Kasumi-1 (cell line): ENCODE data around the gene HASPIN.

Experiments
- DNase-seq, 2 experiments: peaks; one replicate each; lab custom pipeline; 2025; lab: John Stamatoyannopoulos, UW

Gene HASPIN

DNA sequence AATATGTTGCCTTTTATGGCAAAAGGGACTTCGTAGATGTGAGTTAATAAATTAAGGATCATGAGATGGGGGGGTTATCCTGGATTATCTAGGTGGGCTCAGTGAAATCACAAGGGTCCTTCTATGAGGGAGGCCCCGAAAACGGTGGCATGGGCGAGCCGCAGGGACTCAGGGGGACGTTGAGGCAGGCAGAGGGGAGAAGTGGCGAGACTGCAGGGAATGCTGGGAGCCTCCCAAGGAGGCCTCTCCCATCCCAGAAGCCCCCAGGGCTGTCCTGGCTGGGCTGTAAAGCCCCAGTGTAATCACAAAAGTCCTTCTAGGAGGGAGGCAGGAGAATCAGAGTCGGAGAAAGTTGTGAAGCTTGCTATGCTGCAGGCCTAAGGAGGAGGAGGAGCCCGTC lies 42.3 kb downstream of the HASPIN start:
- no peak for DNase-seq

DNA sequence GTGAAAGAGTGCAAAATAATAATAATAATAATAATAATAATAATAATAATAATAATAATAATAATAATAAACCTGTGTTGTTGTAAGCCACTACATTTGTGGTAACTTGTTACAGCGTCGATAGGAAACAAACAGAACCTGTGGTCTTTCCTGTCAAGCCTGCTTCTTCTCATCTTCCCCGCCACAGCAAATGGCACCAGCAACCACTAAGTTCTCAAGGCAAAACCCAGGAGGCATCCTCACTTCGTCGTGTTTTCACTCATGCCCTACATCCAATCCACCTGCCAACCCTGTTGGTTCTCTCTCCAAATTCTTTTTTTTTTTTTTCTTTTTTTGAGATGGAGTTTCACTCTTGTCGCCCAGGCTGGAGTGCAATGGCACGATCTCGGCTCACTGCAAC lies 43.1 kb downstream of the HASPIN start:
- DNase-seq = no peak

DNA sequence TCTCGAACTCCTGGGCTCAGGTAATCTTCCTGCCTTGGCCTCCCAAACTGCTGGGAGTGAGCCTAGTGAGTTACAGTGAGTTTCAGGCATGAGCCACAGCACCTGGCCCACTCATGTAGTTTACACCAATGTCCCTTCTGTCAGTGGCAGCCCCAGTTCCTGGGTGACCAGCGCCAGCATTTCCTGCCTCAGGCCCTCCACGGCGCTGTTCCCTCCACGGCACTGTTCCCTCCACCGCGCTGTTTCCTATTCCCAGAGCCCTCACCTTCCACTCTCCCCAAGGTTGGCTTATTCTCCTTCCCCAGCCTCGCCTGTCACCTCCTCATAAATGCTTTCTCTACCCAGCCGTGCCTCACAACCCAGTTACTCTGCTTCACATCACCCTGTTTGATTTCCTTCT lies 44.6 kb downstream of the HASPIN start:
- no peak for DNase-seq

DNA sequence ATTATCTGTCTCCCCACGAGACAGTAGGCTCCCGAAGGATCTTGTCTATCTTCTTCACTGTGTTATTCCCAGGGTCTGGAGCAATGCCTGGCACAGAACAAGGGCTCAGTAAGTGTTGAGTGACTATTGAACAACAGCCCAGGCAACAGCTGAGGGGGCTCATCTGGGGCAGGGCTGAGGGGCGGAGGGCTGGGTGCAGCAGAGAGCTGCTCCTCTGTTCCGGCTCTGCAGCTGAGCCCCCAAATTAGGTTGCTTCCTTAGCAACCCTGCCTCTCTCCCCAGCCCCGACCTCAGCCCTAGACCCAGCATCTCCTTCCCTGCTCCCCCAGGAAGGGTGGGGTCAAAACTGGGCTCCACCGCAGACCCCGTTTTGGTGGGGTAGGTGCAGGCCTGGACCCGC lies 45.1 kb downstream of the HASPIN start:
- no peak for DNase-seq

DNA sequence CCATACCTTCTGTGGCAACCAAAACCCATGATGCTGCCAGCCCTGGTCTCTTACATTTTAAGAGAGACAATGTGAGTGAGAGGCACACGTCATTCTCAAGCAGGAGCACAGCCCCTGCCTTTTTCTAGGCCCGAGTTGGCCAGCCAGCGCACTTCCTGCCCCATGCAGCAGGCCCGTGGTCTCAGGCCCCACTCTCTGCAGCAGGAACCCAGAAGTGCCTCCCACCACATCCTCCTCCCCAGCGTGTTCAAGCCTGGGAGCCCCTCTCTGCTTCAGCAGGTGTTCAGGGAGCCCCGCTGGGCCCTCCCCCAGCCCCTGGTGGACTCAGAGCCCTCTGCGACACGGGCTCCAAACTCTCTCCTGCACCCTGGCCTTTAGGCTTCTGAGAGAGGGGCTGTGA lies 46.8 kb downstream of the HASPIN start:
- DNase-seq = peak; percentile 26 to 35

DNA sequence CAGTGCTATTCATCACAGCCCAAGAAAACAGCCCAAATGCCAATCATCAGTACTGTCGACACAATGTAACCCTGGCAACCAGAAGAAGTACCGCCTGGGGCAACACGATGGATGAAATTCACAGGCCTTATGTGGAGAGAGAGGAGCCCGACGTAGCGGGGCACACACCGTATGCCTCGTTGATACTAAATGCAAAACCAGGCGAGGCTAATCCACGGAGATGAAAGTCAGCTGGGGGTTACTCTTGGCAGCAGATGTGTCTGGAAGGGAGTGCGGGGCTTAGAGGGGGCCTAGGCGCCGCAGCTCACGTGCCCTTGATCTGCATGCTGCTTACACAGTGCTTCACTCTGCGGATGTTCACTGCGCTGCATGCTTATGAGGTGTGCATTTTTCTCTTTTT lies 47.4 kb downstream of the HASPIN start:
- DNase-seq = no peak

DNA sequence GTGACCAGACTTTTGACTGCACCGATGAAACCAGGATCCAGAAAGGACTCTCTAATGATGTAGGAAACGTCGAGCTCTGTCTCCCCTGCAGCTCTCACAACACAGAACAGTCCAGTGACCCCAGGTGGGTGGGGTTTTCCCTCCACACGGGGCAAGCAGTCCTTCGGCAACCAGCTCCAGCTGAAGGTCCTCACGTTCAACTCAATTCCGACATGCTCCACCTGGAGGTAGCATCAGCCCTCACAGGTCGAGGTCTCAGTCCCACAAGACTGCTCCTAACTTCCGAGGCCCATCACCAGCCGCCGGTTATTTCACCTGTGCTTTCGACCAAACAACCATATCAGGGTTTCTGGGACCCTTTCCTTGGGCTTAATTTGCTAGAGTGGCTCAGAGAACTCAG lies 49.1 kb downstream of the HASPIN start:
- no peak for DNase-seq

DNA sequence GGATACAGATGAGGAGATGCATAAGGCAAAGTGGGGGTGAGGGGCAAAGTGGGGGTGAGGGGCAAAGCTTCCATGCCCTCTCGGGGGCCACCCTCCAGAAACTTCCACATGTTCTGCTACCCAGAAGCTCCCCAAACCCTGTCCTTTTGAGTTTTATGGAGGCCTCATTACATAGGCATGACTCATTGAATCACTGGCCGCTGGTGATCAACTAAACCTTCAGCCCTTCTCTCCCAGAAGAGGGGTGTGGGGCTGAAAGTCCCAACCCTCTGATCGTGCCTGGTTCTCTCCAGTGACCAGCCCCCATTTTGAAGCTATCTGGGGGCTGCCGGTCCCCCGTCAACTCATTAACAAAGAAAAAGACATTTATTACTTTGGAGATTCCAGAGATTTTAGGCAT lies 49.8 kb downstream of the HASPIN start:
- DNase-seq = no peak

DNA sequence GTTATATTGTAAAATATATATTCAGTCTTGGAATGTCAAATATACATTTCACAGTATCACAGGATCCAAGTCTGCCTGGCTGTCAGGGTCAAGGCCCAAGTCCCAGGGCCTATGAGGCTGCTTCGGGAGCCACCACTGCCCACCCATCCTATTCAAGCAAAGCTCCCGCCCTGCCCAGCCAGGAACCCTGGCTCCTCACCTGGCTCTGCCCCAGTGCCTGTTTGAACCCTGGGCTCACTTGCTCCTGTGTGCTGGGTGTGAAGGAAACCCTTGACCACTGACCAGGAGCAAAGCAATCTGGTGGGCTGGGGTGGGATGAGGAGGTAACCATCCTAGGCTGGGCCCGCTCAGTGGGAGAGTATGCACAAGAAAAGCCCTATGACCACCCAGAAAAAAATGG lies 50.3 kb downstream of the HASPIN start:
- no peak for DNase-seq
